Esophagus muscularis mucosa (tissue), 4 donors: Measurements from ENCODE around the gene TENT5C.

Experiments used
- EP300 ChIP-seq: sonication (generic); formaldehyde crosslinking; IDR thresholded peaks from one replicate; pipeline ENCODE4 v1.6.1; 2017; ENCODE audit warnings: antibody characterized with exemption
- POLR2A ChIP-seq: fragments of 450-650 bp; IDR thresholded peaks from one replicate; pipeline ENCODE4 v1.6.1; 2017; ENCODE audit warnings: antibody characterized with exemption, moderate library complexity, mild to moderate bottlenecking, low read depth
- TF ChIP-seq, protein P1 (sequence below), 3 experiments: fragments of 200-600 bp in 2 of 3; fragments of 450-650 bp in 1 of 3; sonication (generic) in 2 of 3; IDR thresholded peaks; one replicate each; pipeline ENCODE4 v1.5.1; 2017 to 2019; ENCODE audit warnings: antibody characterized with exemption in 3 of 3, mild to moderate bottlenecking in 2 of 3, moderate library complexity in 1 of 3

DNA sequence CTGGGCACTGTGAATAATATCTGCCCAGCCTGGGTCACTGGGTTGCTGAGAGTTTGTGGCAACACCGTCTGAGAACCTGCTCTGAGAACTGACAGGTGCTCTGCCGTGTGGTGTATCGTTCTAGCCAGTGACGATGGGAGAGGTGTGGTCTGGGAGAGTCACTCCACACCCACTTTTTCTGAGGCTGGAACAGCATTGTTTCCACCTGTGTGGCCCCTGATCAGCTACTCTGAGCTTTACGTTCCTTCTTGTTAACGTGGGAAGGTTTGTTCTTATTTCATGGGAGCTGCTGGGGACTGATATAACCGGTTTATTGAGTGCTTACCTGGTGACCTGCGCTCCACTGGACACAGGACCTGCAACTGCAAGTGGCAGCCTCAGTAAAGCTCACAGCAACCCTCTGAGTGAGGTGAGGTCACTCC lies 34.8 kb upstream of the TENT5C start:
- no peak for TF ChIP-seq POLR2A
- TF ChIP-seq, protein P1, sequence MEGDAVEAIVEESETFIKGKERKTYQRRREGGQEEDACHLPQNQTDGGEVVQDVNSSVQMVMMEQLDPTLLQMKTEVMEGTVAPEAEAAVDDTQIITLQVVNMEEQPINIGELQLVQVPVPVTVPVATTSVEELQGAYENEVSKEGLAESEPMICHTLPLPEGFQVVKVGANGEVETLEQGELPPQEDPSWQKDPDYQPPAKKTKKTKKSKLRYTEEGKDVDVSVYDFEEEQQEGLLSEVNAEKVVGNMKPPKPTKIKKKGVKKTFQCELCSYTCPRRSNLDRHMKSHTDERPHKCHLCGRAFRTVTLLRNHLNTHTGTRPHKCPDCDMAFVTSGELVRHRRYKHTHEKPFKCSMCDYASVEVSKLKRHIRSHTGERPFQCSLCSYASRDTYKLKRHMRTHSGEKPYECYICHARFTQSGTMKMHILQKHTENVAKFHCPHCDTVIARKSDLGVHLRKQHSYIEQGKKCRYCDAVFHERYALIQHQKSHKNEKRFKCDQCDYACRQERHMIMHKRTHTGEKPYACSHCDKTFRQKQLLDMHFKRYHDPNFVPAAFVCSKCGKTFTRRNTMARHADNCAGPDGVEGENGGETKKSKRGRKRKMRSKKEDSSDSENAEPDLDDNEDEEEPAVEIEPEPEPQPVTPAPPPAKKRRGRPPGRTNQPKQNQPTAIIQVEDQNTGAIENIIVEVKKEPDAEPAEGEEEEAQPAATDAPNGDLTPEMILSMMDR (IDR thresholded peaks at IDR 0.05): no peak
- TF ChIP-seq EP300: no peak
